AG04449 (cell line): ENCODE data around the gene TIMM10B.

Source experiments
- CTCF ChIA-PET: fragments of 350-600 bp; formaldehyde crosslinking; extraction: SDS; loops from one replicate; lab custom pipeline; 2021; ENCODE audit warnings: antibody characterized with exemption; lab: Yijun Ruan, JAX
- POLR2A ChIA-PET: fragments of 400-600, 350-600 bp; formaldehyde crosslinking; extraction: SDS; loops from one replicate; lab custom pipeline; 2020; ENCODE audit warnings: antibody characterized with exemption, inconsistent platforms; lab: Yijun Ruan, JAX
- DNase-seq: peaks from one replicate; pipeline ENCODE4 v3.0.0-alpha.2; 2010; ENCODE audit warnings: low read depth, low spot score
- H3K4me3 ChIP-seq: 2 replicates; pipeline ENCODE4 v1.5.1; 2011; ENCODE audit warnings: low read depth, mild to moderate bottlenecking, control low read depth, low read length
- TF ChIP-seq, protein P1 (sequence below): IDR thresholded peaks from one replicate; pipeline ENCODE4 v1.5.1; 2011; ENCODE audit warnings: mild to moderate bottlenecking, moderate library complexity, low read length, control low read depth, inconsistent platforms; ENCODE audit not compliant: insufficient read depth; ENCODE audit errors: missing control alignments

TIMM10B gene

DNA sequence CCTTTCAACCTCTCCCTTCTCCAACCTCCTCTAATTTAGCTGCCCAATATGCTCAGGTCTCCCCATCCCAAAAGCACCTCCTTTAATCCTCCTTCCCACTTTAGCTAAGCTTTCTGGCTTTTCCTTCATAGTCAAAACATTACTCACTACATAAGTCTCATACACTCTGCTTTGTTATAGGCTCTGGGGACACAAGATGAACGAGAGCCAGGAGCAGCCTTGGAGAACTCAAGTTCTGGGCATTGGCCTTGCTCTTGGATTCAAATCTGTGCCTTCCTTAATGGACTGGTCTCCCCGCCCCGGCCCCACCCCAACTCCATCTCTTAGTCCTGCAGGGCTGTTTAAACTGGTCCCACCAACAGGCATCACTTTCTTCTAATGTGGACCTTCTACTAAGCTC, 29.1 kb upstream of the TIMM10B start:
- ChIA-PET POLR2A (no interaction called here), CTCF (interaction anchor here (0.9 to 19.9 kb wide), 3 partner anchors 11 to 79 kb away, joined by 3 to 701 read pairs (median 192); partner anchors contain the start of genes HPX and SMPD1)
- DNase-seq, result no peak
- TF ChIP-seq, protein P1, sequence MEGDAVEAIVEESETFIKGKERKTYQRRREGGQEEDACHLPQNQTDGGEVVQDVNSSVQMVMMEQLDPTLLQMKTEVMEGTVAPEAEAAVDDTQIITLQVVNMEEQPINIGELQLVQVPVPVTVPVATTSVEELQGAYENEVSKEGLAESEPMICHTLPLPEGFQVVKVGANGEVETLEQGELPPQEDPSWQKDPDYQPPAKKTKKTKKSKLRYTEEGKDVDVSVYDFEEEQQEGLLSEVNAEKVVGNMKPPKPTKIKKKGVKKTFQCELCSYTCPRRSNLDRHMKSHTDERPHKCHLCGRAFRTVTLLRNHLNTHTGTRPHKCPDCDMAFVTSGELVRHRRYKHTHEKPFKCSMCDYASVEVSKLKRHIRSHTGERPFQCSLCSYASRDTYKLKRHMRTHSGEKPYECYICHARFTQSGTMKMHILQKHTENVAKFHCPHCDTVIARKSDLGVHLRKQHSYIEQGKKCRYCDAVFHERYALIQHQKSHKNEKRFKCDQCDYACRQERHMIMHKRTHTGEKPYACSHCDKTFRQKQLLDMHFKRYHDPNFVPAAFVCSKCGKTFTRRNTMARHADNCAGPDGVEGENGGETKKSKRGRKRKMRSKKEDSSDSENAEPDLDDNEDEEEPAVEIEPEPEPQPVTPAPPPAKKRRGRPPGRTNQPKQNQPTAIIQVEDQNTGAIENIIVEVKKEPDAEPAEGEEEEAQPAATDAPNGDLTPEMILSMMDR, result no peak
- H3K4me3 ChIP-seq, result no peak overlapping the region

DNA sequence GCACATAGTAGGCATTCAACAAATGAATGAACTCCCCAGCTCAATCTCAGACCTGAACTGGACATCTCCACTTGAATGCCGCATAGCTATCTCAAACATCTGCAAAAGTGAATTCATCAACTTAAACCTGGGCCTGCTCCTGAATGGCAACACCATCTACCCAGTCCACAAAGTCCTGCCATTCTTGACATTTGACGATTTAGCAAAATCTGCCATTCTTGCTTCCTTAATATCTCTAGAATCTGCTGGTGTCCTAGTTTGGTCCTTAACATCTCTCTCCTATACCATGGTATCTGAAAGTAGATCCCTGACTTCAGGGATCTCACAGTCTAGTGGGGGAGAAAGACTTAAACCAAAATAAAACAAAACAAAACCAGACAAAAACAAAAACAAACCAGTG, 28.1 kb upstream of the TIMM10B start:
- TF ChIP-seq, protein P1, result no peak
- DNase-seq, result no peak
- no peak overlapping the region for H3K4me3 ChIP-seq
- POLR2A ChIA-PET, result no interaction called here
- CTCF ChIA-PET, result interaction anchor here (1.7 to 19.9 kb wide), 3 partner anchors 10 to 72 kb away, joined by 4 to 701 read pairs (median 192); partner anchors contain the start of genes HPX and SMPD1

DNA sequence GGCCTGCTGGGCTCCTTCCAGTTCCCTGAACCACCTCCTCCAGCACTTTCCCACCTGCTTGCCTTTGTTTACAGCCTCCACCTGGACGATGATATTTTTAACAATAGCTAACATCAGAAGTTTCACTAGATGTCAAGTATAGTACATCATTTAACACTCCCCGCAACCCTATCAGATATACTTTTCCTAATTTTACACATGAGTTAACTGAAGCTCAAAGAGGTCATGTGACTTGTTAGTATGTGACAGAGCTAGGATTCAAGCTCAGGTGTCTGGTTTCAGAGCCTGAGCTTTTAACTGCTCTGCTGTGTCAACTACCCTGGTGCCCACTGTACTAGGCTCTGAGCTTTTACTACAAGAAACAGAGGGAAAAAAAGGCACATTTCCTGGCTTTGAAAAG, 26.2 kb upstream of the TIMM10B start:
- POLR2A ChIA-PET, result no interaction called here
- CTCF ChIA-PET, result interaction anchor here (0.9 to 19.9 kb wide), 4 partner anchors 10 to 300 kb away, joined by 3 to 701 read pairs (median 98); partner anchors contain the start of genes HPX and SMPD1
- no peak overlapping the region for H3K4me3 ChIP-seq
- TF ChIP-seq, protein P1, result no peak
- no peak for DNase-seq

DNA sequence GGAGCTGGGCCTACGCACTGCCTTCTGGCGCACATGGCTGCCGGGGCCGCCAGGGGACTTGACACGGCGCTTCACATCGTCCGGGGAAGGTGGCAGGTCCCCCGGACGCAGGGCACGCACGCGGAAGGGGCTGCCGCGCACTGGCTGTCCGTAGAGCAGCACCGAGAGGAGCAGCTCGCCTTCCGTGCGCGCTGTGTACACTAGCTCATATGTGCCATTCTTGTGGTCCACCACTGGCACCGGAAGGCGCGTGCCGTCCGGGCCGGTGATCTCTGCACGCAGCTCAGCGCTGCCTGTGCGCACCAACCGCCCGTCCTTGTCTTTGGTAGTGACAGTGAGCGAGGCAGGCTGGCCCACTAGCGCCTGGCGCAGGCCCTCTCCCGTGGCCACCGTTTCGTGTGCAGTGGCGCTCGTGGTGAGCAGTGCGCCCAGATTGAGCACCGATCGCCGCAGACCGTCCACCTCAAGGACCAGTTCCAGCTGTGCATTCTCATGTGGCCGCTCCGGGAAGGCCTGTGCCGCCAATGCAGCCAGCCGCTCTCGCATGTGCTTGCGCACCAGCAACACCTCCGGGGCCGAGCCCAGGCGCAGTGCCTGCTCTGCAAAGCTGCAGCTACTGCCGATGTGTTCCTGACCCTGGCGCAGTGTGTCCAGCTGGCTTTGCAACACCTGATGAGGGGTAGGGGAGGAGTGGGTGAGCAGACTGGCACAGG, 24.8 kb upstream of the TIMM10B start:
- TF ChIP-seq, protein P1, result no peak
- DNase-seq, result no peak
- CTCF ChIA-PET, result interaction anchor here (1.6 to 19.9 kb wide), 3 partner anchors 12 to 75 kb away, joined by 5 to 701 read pairs (median 192); partner anchors contain the start of genes HPX and SMPD1
- POLR2A ChIA-PET, result no interaction called here
- H3K4me3 ChIP-seq, result no peak overlapping the region

DNA sequence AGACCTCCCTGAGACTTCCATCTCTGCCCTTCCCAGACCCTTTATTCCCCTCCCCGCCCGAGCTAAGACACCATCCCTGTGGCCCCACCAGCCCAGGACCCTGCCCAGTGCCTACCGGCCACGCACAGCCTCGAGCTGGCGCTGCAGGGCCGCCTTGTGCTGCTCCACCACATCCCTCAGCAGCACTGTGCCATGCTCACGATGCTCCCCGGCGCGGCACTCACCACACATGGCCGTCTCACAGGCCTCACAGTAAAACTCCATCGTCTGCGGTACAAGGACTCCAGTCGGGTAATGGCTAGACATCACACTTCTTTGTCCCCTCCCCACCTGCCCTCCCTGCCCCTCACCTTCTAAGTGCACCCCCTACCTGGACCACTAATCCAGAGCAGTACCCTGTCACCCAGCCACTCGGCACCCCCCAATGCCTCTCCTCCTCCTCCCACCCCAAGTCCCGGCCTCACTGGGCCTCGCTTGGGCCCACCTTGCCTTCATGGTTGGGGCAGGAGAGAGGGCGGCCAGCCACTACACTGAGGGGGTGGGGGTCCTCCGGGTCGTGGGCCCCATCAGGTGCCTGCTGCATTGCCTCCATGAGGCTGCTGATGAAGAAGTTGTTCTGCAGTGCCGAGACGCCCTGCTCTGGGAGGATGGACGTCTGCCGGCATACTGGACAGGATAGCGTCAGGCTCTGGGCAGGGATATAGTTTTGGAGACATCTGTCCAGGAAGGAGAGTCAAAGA, 23.6 kb upstream of the TIMM10B start:
- CTCF ChIA-PET, result interaction anchor here (1.5 to 11.8 kb wide), 3 partner anchors 11 to 79 kb away, joined by 4 to 192 read pairs (median 5); partner anchors contain the start of gene HPX
- POLR2A ChIA-PET, result no interaction called here
- TF ChIP-seq, protein P1, result no peak
- no peak overlapping the region for H3K4me3 ChIP-seq
- no peak for DNase-seq
